Hepatocyte (in vitro differentiated cells): ENCODE results near the gene TCF4.

Experiments used
- CTCF ChIP-seq: fragments of 200-600 bp; sonication (generic); IDR thresholded peaks from 2 replicates; pipeline ENCODE4 v1.5.1; 2016; ENCODE audit warnings: antibody characterized with exemption, mild to moderate bottlenecking; ENCODE audit not compliant: poor library complexity
- EZH2 ChIP-seq: fragments of 200-600 bp; sonication (generic); IDR thresholded peaks from 2 replicates; pipeline ENCODE4 v1.6.1; 2016; ENCODE audit warnings: antibody characterized with exemption, mild to moderate bottlenecking, borderline replicate concordance

- TF ChIP-seq CTCF (no peak), EZH2 (no peak)
These were observed 138.4 kb downstream of the TCF4 start for GRCh38 chr18:55449412-55450140.
